Amygdala (tissue), 56 donors: ENCODE data around the gene RSPH6A.
A peak's percentile ranks its signal among the peaks of the same experiment; 100 is the strongest.
"Not testable (repeated sequence)": the region's sequence is repeated elsewhere in the genome, so short reads cannot be mapped to it uniquely, and the experiment has no call there.

Source experiments
- DNase-seq, 56 donors: peaks; one replicate each; lab custom pipeline; 2025; lab: John Stamatoyannopoulos, UW

RSPH6A gene

DNA sequence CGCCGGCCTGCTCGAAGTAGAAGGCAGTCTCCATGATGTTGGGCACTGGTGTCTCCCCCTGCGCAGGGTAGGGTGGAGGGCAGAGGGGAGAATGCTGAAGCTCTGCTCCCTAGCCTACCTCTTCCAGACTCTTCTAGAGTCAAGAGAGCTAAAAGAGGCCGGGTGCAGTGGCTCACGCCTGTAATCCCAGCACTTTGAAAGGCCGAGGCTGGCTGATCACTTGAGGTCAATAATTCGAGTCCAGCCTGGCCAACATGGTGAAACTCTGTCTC is 10.2 kb downstream of the RSPH6A start:
- DNase-seq: no peak

DNA sequence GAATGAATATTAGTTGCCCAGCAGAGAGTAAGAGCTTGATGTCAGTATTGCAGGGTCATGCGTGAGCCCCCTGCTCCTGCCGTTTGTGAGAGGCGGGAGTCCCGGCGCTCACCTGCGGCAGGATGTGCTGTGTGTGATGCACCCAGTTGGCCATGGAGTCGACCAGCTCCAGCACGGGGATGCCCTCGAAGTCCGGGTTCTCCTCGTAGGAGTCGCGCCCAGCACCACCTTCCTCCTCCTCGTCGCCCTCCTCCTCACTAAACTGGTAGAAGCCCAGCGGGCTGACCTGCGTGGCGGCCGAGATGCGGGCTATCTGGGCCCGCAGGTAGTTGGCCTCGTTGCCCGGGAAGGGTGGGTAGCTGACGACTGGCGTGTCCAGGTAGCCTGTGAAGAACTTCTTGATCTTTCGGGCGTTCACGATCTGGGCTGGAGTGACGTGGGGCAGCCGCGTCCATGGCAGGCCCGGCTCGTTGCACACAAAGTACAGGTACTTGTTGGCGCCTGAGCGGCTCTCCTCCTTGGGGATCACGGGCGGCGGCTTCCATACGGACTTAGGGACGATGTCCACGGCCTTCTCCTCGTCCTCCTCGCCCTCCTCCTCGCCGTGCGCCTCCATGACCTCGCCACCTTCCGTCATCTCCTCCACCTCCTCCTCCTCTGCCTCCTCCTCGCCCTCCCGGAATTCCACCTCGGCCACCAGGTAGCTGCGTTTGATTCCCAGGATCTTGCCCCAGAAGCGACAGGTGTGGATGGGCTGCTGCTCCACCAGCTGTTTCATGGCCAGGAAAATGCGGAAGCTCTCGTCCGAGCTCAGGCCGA is 10.8 kb downstream of the RSPH6A start:
- no peak for DNase-seq

- no peak for DNase-seq
Observed at GRCh38 chr19:45801603-45802175, 13.4 kb downstream of the RSPH6A start.

DNA sequence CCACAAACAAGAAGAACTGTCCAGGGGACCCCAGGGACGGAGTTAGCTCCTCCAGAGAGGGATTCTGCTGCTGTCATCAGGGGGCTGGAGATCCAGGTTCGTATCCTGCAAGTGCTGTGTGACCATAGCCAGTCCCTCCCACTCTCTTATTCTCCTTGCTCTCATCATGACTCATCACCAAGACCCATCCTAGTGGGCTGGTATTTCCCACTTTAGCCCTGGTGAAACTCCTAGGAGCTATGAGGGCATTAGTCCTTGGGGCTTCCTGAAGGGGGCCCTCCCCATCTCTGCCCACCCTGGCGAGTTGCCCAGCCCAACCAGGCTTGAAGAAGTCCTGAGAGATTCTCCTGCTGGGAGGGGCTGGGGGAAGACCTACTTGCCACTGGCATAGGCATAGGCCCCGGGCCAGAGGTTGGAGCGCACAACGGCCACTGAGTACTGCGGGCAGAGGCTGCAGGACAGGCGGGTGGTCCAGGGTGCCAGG is 15.0 kb downstream of the RSPH6A start:
- no peak for DNase-seq

DNA sequence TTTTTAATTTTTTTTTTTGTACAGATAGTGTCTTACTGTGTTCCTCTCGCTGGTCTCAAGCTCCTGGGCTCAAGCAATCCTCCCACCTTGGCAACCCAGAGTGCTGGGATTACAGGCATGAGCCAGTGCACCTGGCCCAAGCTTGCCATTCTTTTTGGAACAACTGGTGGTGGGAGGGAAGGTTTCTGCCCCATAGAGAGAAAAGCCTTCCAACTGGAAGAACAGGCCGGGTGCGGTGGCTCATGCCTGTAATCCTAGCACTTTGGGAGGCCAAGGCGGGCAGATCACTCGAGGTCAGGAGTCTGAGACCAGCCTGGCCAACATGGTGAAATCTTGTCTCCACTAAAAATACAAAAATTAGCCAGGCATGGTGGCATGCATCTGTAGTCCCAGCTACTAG is 15.6 kb downstream of the RSPH6A start:
- DNase-seq: not testable (repeated sequence)

DNA sequence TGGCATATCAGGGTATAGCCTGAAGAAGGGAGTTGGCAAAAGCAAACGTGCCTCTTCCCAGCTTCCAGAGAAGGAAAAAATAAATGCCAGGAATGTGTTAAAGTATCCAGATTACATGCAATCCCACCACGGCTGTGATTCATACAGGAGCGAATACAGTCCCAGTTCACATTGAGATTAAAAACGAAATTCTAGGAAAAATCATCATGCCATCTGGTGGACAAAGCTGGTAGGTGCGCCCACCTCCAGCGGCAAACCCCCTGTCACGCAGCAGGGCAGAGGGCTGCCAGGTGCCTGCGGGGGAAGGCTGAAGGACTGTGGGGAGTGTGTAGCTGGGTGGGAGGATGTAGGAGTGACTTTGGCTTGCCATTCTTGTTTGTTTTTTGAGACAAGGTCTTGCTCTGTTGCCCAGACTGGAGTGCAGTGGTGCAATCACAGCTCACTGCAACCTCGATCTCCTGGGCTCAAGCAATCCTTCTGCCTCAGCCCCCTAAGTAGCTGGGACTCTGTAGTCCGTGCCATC is 16.1 kb downstream of the RSPH6A start:
- DNase-seq: peak in 30 of 56 donors; percentile 8 to 72 (median 29)

- no peak for DNase-seq
Observed at GRCh38 chr19:45794627-45795026, 20.5 kb downstream of the RSPH6A start.

DNA sequence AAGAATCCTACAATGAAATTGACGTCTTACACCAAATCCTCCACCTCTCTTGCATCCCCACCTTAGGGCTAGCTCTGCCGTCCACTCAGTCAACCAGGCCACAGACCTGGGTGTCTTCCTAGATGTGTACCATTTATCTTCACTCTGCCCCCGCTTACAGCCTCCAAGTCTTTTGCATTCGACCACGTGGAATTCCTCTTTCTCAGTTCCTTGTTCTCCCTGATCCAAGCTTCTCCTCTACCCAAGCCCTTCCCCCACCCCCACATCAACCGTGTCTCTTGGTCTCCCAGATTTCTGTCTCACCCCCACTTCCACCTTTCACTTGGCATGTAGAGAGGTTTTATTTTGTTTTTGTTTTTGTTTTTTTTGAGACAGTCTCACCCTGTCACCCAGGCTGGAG is 21.2 kb downstream of the RSPH6A start:
- no peak for DNase-seq

DNA sequence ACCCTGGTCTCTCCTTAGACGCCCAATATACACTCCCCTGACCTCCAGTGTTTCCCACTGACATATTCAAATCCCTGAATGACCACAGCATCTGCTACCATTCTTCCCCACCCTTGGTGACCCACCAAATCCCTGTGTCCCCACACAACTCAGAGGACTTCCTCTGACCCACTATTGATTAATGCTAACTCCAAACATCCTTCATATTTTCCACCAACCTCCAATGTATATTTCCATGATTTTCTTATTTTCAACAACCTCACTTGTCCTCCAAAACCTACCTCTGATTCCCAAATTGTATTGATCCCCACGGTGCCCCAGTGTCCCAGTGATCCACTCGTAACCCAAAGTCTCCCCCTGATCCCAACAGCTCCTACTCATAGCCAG is 21.9 kb downstream of the RSPH6A start:
- DNase-seq: no peak

DNA sequence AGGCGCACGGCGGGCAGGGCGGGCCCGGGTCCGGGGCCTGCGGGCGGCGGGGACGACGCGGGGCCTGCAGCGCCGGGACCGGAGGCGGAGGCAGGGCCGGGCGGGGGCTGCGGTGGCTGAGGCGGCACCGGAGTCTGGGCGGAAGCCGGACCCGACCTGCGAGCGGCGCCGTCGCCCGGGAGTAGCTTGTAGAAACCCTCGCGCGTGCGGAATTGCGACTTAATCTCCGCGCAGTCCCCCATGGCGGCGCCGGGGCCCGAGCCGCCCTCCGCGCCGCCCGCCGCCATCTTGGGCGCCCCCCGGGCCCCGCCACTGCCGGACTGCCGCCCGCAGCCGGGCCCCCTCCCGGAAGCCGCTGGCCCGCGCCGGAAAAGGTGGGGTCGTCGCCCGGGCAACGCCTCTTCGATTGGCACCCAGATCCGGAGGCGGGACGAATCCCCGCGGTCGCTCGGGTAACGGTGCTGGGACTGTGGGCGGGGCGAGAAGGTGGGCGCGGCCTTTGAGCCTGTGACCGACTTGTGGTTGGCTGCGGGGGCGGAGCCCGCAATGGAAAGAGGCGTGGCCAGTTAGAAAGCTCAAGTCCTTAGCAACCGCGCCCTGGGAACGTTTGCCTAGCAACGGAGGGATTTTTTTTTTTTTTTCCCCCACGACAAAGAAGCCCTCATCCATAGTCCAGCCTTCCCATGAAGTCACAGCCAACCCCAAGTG is 22.5 kb downstream of the RSPH6A start, which contains the start of gene DMWD:
DMWD (minus strand) TSS at position 376 of the 708 bp plus-strand sequence; CDS start at position 287, 89 bp downstream.
- DNase-seq: peak; percentile 47 to 99 (median 98)

DNA sequence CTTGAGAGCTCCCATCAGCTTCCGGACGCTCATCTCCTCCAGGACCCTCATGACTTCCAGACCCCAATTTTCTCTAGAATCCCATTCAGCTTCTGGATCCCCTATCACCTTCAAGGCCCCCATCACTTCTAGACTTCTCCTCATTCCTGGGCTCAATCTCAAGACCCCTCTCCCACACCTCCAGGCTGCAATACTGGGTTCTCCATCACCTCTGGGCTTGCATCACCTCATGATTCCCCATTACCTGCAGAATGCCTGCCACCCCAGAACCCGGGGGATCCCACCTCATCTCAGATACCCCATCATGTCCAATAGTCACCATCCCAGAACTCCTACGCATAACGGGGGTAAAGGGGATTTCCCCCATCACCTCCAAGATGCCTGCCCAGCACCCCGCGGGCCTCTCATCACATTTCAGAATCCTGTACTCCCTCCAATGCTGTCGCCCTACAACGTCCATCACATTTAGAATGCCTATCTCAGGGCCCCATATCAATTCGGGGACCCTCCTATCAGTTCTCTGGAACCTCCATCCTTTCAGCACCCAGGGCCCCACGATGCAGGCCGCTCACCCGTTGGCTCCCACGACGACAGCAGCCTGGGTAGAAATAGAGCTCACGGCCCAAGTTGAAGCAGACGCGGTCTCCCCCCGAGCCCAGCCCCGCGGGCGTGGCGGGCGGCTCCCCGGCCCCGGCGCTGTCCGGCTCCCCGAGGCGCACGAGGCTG is 23.2 kb downstream of the RSPH6A start:
- no peak for DNase-seq

- DNase-seq: no peak
Observed at GRCh38 chr19:45790942-45791341, 24.2 kb downstream of the RSPH6A start.

DNA sequence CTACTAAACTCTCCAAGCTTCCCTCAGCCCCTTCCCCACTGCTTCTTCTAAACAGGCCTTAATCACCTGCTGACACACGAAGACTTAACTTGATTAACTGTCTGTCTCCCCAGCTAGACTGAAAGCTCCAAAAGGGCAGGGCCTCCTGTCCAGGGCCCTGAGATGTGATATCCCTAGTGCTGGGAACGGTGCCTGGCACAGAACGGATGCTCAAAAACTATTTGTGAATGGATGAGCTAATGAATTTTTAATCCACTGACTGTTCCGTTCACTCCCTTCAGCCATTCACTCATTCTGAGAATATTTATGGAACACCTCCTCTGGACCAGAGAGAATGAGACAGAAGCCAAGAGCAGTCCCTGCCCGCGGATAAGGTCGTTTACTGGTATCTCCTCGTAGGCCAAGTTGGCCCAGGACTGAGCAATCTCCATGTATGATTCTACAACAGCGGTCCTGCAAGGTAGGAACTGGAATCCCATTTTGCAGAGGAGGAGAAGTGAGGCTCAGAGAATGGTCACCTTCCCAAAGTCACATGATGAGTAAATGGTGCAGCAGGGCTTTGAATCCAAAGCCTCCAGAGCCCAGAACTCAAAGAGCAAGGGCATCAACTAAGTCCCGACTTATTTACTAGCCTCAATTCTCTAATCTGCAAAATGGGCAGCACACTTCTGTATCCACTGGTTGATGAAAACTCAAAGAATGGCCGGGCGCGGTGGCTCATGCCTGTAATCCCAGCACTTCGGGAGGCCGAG is 25.9 kb downstream of the RSPH6A start:
- no peak for DNase-seq

GRCh38 chr19:45786533-45786894 is 28.6 kb downstream of the RSPH6A start:
- no peak for DNase-seq

DNA sequence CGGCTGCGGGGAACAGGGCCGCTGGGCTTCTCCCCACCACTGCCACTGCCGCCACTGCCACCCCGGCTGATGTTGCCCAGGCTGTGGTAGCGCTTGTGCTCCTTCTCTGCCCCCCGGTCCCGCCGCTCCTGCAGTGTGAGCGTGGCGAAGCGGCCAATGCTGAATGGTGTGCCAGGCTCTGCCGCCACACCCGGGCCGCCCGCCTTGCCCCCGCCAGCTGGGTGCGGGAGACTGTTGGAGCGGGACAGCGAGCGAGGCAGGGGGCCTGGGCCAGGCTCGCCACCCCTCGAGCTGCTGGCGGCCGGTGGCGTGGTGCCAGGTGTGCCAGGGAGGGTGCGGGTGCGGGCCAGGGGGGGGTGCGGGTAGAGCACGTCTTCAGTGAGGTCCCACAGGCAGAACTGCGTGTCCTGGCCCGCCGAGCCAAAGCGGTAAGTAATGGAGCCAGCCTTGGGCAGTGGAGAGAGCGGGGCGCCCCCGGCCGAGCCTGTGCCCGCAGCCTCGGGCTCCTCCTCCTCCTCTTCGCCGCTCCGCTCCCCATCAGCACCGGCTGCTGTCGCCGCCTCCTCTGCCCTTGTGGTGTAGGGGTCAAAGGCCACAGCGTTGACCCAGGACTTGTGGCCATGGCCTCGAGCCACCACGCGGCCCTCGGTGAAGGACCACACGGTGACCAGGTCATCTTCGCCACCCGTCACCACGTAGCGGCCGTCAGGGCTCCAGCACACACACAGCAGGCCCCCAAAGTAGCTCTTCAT is 29.2 kb downstream of the RSPH6A start:
- no peak for DNase-seq

DNA sequence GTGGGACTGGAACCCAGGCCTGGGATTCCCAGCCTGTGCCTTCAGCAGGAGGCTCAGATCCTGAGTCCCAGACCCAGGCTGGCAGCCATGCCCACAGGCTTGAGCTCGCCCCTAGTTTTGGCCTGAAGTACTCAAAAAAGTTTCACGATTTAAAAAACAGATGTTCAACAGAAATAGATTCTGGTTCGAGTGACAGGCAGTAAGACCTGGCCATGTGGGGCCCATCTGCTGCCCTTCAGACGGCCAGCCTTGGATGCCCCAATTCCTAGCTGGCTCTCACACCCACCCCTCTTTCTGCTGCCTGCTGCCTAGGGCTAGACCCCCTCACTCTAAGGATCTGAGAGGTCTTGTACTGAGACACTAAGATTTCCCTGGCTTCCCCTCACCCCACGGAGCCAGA is 30.0 kb downstream of the RSPH6A start:
- DNase-seq: no peak

GRCh38 chr19:45784096-45784495 is 31.0 kb downstream of the RSPH6A start:
- no peak for DNase-seq

GRCh38 chr19:45782820-45783785 is 32.0 kb downstream of the RSPH6A start:
- DNase-seq: peak in 1 of 56 donors; percentile 9
